ENCODE measurements around the gene ISOC2.

Gene ISOC2

DNA sequence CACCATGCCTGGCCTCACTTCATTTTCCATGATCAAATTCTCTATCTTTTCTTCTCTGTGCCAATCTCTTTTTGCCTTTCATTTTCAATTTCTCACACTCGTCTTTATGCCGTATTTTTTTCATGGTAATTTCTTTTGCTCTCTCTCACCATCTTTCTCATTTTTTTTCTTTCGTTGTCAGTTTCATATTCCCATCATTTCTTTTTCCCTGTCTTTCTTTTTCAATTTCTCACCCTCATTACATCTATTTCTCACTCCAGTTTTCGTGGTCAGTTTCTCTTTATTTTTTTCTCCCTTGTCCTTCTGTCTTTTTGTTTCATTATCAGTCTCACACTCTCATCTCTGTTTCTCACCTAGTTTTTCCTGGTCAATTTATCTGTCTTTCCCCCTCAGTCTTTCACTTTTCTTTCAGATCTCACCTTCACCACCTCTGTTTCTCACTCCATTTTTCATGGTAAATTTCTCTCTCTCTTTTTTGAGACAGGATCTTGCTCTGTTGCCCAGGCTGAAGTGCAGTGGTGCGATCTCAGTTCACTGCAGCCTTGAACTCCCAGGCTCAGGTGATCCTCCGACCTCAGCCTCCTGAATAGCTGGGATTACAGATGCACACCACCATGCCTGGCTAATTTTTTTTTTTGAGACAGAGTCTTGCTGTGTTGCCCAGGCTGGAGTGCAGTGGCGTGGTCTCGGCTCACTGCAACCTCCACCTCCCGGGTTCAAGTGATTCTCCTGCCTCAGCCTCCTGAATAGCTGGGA lies 40.9 kb upstream of the ISOC2 start:
- Histone ChIP-seq H3K9ac (ENCODE audit: low read depth, low read length, poor library complexity, severe bottlenecking) (peak overlapping the region; percentile 20), H3F3A (ENCODE audit: low read depth) (no peaks in the 10 kb centered on the region), H3K4me1 (ENCODE audit: insufficient read depth, low read length, poor library complexity, severe bottlenecking) (peaks cover 25% of the 10 kb centered on the region), H3K9me3 (ENCODE audit: insufficient read depth, low read depth, low read length) (no peaks in the 10 kb centered on the region), H3K36me3 (ENCODE audit: insufficient read depth, low read length) (no peaks in the 10 kb centered on the region), H3K4me3 (ENCODE audit: low read length, poor library complexity, severe bottlenecking) (peak overlapping the region; percentile 20), H2AFZ (ENCODE audit: low read length) (no peak overlapping the region), H3K9me2 (replicated peaks; ENCODE audit: low read depth, low read length) (no peaks in the 10 kb centered on the region), H3K27me3 (ENCODE audit: insufficient read depth, low read length, poor library complexity, severe bottlenecking) (no peaks in the 10 kb centered on the region), H3K4me2 (ENCODE audit: low read depth, low read length, poor library complexity, severe bottlenecking) (peak overlapping the region; percentile 57), H3K79me2 (ENCODE audit: insufficient read depth, low read length) (peaks cover 25% of the 10 kb centered on the region), H4K20me1 (ENCODE audit: insufficient read depth, low read length, poor library complexity, severe bottlenecking) (no peaks in the 10 kb centered on the region)
- TF ChIP-seq EZH2phosphoT487 (IDR thresholded peaks at IDR 0.05; ENCODE audit: borderline replicate concordance), result no peak
- TF ChIP-seq, protein P1, sequence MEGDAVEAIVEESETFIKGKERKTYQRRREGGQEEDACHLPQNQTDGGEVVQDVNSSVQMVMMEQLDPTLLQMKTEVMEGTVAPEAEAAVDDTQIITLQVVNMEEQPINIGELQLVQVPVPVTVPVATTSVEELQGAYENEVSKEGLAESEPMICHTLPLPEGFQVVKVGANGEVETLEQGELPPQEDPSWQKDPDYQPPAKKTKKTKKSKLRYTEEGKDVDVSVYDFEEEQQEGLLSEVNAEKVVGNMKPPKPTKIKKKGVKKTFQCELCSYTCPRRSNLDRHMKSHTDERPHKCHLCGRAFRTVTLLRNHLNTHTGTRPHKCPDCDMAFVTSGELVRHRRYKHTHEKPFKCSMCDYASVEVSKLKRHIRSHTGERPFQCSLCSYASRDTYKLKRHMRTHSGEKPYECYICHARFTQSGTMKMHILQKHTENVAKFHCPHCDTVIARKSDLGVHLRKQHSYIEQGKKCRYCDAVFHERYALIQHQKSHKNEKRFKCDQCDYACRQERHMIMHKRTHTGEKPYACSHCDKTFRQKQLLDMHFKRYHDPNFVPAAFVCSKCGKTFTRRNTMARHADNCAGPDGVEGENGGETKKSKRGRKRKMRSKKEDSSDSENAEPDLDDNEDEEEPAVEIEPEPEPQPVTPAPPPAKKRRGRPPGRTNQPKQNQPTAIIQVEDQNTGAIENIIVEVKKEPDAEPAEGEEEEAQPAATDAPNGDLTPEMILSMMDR (conservative IDR thresholded peaks at IDR 0.05; ENCODE audit: low read length), result no peak

DNA sequence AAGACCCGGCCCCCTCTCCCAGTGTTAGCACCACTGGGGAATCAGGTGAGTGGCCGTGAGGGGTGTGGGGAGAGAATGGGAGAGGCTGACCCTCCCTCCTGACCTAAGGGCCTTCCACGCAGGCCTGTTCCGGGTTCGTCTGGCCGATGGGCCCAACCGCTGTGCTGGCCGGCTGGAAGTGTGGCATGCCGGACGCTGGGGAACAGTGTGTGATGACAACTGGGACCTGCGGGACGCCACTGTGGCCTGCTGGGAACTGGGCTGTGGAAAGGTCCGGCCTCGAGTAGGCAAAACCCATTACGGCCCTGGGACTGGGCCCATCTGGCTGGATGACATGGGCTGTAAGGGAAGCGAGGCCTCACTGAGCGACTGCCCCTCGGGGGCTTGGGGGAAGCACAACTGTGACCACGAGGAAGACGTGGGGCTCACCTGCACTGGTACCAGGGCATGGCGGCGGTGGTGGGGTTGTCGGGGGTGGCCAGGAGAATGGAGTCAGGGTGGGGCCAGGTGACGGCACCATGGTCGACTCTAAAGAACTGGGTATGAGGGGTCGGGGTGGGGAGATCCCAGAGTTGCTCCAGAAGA lies 39.0 kb upstream of the ISOC2 start:
- TF ChIP-seq EZH2phosphoT487 (IDR thresholded peaks at IDR 0.05; ENCODE audit: borderline replicate concordance), result no peak
- TF ChIP-seq, protein P1 (conservative IDR thresholded peaks at IDR 0.05; ENCODE audit: low read length), result no peak
- no peak overlapping the region for H3K9ac ChIP-seq (ENCODE audit: low read depth, low read length, poor library complexity, severe bottlenecking)
- no peaks in the 10 kb centered on the region for H3K9me3 ChIP-seq (ENCODE audit: insufficient read depth, low read depth, low read length)
- no peaks in the 10 kb centered on the region for H3F3A ChIP-seq (ENCODE audit: low read depth)
- H3K4me3 ChIP-seq (ENCODE audit: low read length, poor library complexity, severe bottlenecking), result no peak overlapping the region
- H3K36me3 ChIP-seq (ENCODE audit: insufficient read depth, low read length), result no peaks in the 10 kb centered on the region
- no peaks in the 10 kb centered on the region for H4K20me1 ChIP-seq (ENCODE audit: insufficient read depth, low read length, poor library complexity, severe bottlenecking)
- H3K4me1 ChIP-seq (ENCODE audit: insufficient read depth, low read length, poor library complexity, severe bottlenecking), result peaks cover 25% of the 10 kb centered on the region
- H3K9me2 ChIP-seq (replicated peaks; ENCODE audit: low read depth, low read length), result no peaks in the 10 kb centered on the region
- no peaks in the 10 kb centered on the region for H3K27me3 ChIP-seq (ENCODE audit: insufficient read depth, low read length, poor library complexity, severe bottlenecking)
- no peak overlapping the region for H2AFZ ChIP-seq (ENCODE audit: low read length)
- peaks cover 25% of the 10 kb centered on the region for H3K79me2 ChIP-seq (ENCODE audit: insufficient read depth, low read length)
- H3K4me2 ChIP-seq (ENCODE audit: low read depth, low read length, poor library complexity, severe bottlenecking), result peak overlapping the region; percentile 57

DNA sequence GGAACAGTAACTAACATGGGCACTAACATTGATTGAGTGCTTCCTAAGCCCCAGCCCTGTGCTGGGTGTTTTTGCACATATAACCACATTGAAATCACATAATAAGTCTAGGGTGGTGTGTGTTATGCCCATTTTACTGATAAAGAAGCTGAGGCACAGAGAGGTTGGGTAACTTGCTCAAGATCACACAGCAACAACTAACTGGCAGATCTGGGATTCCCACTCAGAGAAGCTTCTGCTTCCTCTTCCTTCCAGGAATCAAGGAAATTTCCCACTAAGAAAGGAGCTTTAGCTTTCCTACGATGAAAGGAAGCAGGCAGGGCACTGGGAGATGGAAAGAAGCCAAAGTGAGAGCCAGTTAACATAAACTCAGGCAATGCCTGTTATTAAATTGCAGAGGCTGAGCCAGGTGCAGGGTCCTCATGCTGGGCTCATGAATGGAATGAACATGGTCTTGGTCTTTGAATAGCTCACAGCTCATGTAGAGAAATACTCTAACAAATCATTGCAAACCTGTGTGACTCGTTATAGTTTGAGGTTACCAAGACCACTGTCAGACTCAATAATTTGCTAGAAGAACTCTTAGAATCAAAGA lies 36.9 kb upstream of the ISOC2 start:
- TF ChIP-seq EZH2phosphoT487 (IDR thresholded peaks at IDR 0.05; ENCODE audit: borderline replicate concordance), result no peak
- TF ChIP-seq, protein P1 (conservative IDR thresholded peaks at IDR 0.05; ENCODE audit: low read length), result no peak
- H3K4me1 ChIP-seq (ENCODE audit: insufficient read depth, low read length, poor library complexity, severe bottlenecking), result peaks cover 22% of the 10 kb centered on the region
- no peak overlapping the region for H2AFZ ChIP-seq (ENCODE audit: low read length)
- no peaks in the 10 kb centered on the region for H3F3A ChIP-seq (ENCODE audit: low read depth)
- no peaks in the 10 kb centered on the region for H3K9me2 ChIP-seq (replicated peaks; ENCODE audit: low read depth, low read length)
- H3K9me3 ChIP-seq (ENCODE audit: insufficient read depth, low read depth, low read length), result no peaks in the 10 kb centered on the region
- no peak overlapping the region for H3K4me2 ChIP-seq (ENCODE audit: low read depth, low read length, poor library complexity, severe bottlenecking)
- peaks cover 24% of the 10 kb centered on the region for H3K79me2 ChIP-seq (ENCODE audit: insufficient read depth, low read length)
- H3K9ac ChIP-seq (ENCODE audit: low read depth, low read length, poor library complexity, severe bottlenecking), result no peak overlapping the region
- H3K4me3 ChIP-seq (ENCODE audit: low read length, poor library complexity, severe bottlenecking), result no peak overlapping the region
- no peaks in the 10 kb centered on the region for H4K20me1 ChIP-seq (ENCODE audit: insufficient read depth, low read length, poor library complexity, severe bottlenecking)
- no peaks in the 10 kb centered on the region for H3K27me3 ChIP-seq (ENCODE audit: insufficient read depth, low read length, poor library complexity, severe bottlenecking)
- no peaks in the 10 kb centered on the region for H3K36me3 ChIP-seq (ENCODE audit: insufficient read depth, low read length)
